Upper lobe of left lung (tissue), 4 donors: ENCODE results near the gene RFC3.

ENCODE experiments used
- CTCF ChIP-seq, 6 experiments: fragments of 450-650 bp in 4 of 6; fragments of 200-600 bp in 2 of 6; sonication (generic) in 2 of 6; IDR thresholded peaks; one replicate each; pipeline ENCODE4 v1.5.1; 2016 to 2019; ENCODE audit warnings: antibody characterized with exemption in 6 of 6
- EP300 ChIP-seq, 4 donors: sonication (generic); formaldehyde crosslinking; IDR thresholded peaks; one replicate each; pipeline ENCODE4 v1.5.1; 2017; ENCODE audit warnings: antibody characterized with exemption in 4 of 4, control low read depth in 2 of 4
- POLR2A ChIP-seq, 4 donors: fragments of 450-650 bp; IDR thresholded peaks; one replicate each; pipeline ENCODE4 v1.5.1; 2016 to 2017; ENCODE audit warnings: antibody characterized with exemption in 4 of 4, mild to moderate bottlenecking in 2 of 4

GRCh38 chr13:33868343-33868994 lies 50.5 kb downstream of the RFC3 start:
- TF ChIP-seq CTCF (IDR thresholded peaks at IDR 0.05) = no peak
- no peak for TF ChIP-seq EP300 (IDR thresholded peaks at IDR 0.05)
- no peak for TF ChIP-seq POLR2A (IDR thresholded peaks at IDR 0.05)
